CD14-positive monocyte (primary cell): ENCODE data around the gene LMTK3. TPM values are rescaled to one million over a fixed set of nuclear protein-coding genes. Genes with fewer than 3 reads are reported as not detected.

Experiments
- DNase-seq, 3 donors: peaks; one replicate each; pipeline ENCODE4 v3.0.0-alpha.2; 2011 to 2022
- H2AFZ ChIP-seq: 2 replicates; pipeline ENCODE4 v1.6.0; 2012; ENCODE audit warnings: mild to moderate bottlenecking, low read depth, low read length, inconsistent platforms; ENCODE audit not compliant: insufficient read depth, poor library complexity, severe bottlenecking
- H3K27ac ChIP-seq, 2 donors: 1 replicate in 1 of 2; 2 replicates in 1 of 2; pipeline ENCODE4 v1.5.1; 2012 to 2013; ENCODE audit warnings: low read length in 2 of 2, control low read depth in 1 of 2, inconsistent platforms in 1 of 2, low read depth in 1 of 2, mild to moderate bottlenecking in 1 of 2
- H3K27me3 ChIP-seq, 2 donors: one replicate each; pipeline versions ENCODE4 v1.6.0 to v1.6.1; 2011 to 2013; ENCODE audit warnings: low read length in 2 of 2; ENCODE audit not compliant: control insufficient read depth in 2 of 2, insufficient read depth in 2 of 2
- H3K36me3 ChIP-seq, 2 donors: replicated peaks in 1 of 2; 1 replicate in 1 of 2; 2 replicates in 1 of 2; pipeline versions ENCODE4 v1.5.1 to v1.6.1; 2012 to 2013; ENCODE audit warnings: low read length in 2 of 2, control low read depth in 1 of 2, inconsistent platforms in 1 of 2, mild to moderate bottlenecking in 1 of 2; ENCODE audit not compliant: insufficient read depth in 2 of 2, control insufficient read depth in 1 of 2
- H3K4me1 ChIP-seq, 2 donors: 1 replicate in 1 of 2; 2 replicates in 1 of 2; pipeline versions ENCODE4 v1.5.1 to v1.6.1; 2012 to 2013; ENCODE audit warnings: low read length in 2 of 2, control low read depth in 1 of 2, inconsistent platforms in 1 of 2, mild to moderate bottlenecking in 1 of 2, moderate library complexity in 1 of 2; ENCODE audit not compliant: insufficient read depth in 2 of 2, control insufficient read depth in 1 of 2
- H3K4me2 ChIP-seq: replicated peaks from 2 replicates; pipeline ENCODE3; 2012; ENCODE audit warnings: low read length, moderate library complexity, mild to moderate bottlenecking; ENCODE audit not compliant: poor library complexity, severe bottlenecking; ENCODE audit errors: extremely low read depth
- H3K4me3 ChIP-seq, 3 experiments: fragments of 200-600 bp in 1 of 3; sonication (generic) in 1 of 3; replicated peaks in 1 of 3; 1 replicate in 2 of 3; 2 replicates in 1 of 3; pipeline ENCODE4 v1.5.1; 2011 to 2013; ENCODE audit warnings: low read length in 3 of 3, mild to moderate bottlenecking in 3 of 3, control low read depth in 2 of 3, low read depth in 2 of 3, inconsistent platforms in 1 of 3, moderate library complexity in 1 of 3
- H3K79me2 ChIP-seq: 2 replicates; pipeline ENCODE4 v1.6.0; 2012; ENCODE audit warnings: mild to moderate bottlenecking, control low read depth, inconsistent platforms, low read length, moderate library complexity; ENCODE audit not compliant: insufficient read depth
- H3K9ac ChIP-seq: 2 replicates; pipeline ENCODE4 v1.6.0; 2017; ENCODE audit warnings: low read length, mild to moderate bottlenecking; ENCODE audit not compliant: insufficient read depth, poor library complexity, severe bottlenecking
- H3K9me3 ChIP-seq, 2 donors: replicated peaks in 1 of 2; 1 replicate in 1 of 2; 2 replicates in 1 of 2; pipeline versions ENCODE4 v1.5.1 to v1.6.1; 2012 to 2013; ENCODE audit warnings: low read length in 2 of 2, control low read depth in 1 of 2; ENCODE audit not compliant: control insufficient read depth in 1 of 2, insufficient read depth in 1 of 2
- H4K20me1 ChIP-seq: 2 replicates; pipeline ENCODE4 v1.6.0; 2012; ENCODE audit warnings: mild to moderate bottlenecking, low read length, control low read depth, moderate library complexity; ENCODE audit not compliant: insufficient read depth
- H3K27ac Mint-ChIP-seq, 7 donors: one replicate each; pipeline ENCODE4 v1.8.0; 2020; ENCODE audit warnings: mild to moderate bottlenecking in 7 of 7, mixed read lengths in 7 of 7, moderate library complexity in 6 of 7, inconsistent platforms in 2 of 7
- H3K27me3 Mint-ChIP-seq, 3 donors: one replicate each; pipeline ENCODE4 v1.8.0; 2021 to 2022; ENCODE audit warnings: low read depth in 3 of 3, mild to moderate bottlenecking in 3 of 3, mixed read lengths in 3 of 3, moderate library complexity in 3 of 3, inconsistent platforms in 1 of 3
- H3K36me3 Mint-ChIP-seq, 2 donors: one replicate each; pipeline ENCODE4 v1.8.0; 2020; ENCODE audit warnings: mixed read lengths in 2 of 2, inconsistent platforms in 1 of 2, mild to moderate bottlenecking in 1 of 2
- H3K4me1 Mint-ChIP-seq: one replicate; pipeline ENCODE4 v1.8.0; 2020; ENCODE audit warnings: mild to moderate bottlenecking, mixed read lengths
- H3K4me3 Mint-ChIP-seq, 2 donors: one replicate each; pipeline ENCODE4 v1.8.0; 2020; ENCODE audit warnings: mild to moderate bottlenecking in 2 of 2, mixed read lengths in 2 of 2, moderate library complexity in 1 of 2
- H3K9me3 Mint-ChIP-seq, 7 donors: one replicate each; pipeline ENCODE4 v1.8.0; 2020 to 2022; ENCODE audit warnings: mixed read lengths in 7 of 7, mild to moderate bottlenecking in 6 of 7, moderate library complexity in 6 of 7, inconsistent platforms in 2 of 7
- CTCF ChIP-seq: fragments of 200-600 bp; IDR thresholded peaks from one replicate; pipeline ENCODE4 v1.8.0; 2022; ENCODE audit warnings: antibody characterized with exemption, mild to moderate bottlenecking
- WGBS: methylation state at CpG from one replicate; pipeline ENCODE4 v1.1.5; 2013; ENCODE audit warnings: missing lambda C conversion rate; ENCODE audit not compliant: insufficient coverage; 5-methylcytosine and 5-hydroxymethylcytosine counted together
- intact Hi-C, 2 donors: fragments of 100-400 bp; cut with micrococcal nuclease; formaldehyde crosslinking; loops; one replicate each; pipeline versions ENCODE4 v1.15.0 to v1.15.1; 2023
- polyA plus RNA-seq, 3 donors: library from polyadenylated mRNA; depleted of rRNA in 1 of 3; unstranded in 2 of 3; stranded (reverse) in 1 of 3; fragments of 300-500 nt in 2 of 3; fragments of >200 nt in 1 of 3; fragmentation: Illumina TruSeq in 2 of 3; gene quantifications; 1 replicate in 2 of 3; 2 replicates in 1 of 3; pipeline ENCODE4 v1.2.3, GENCODE V29; 2012 to 2021

Gene LMTK3
- polyA plus RNA-seq, 3 donors = 0.08 TPM; not detected in 2

- no peak overlapping the region for H3K27ac ChIP-seq
- H3K4me2 ChIP-seq = no peak overlapping the region
- no peaks in the 10 kb centered on the region for H3K79me2 ChIP-seq
- no peak for TF ChIP-seq CTCF
- H3K36me3 ChIP-seq = no peaks in the 10 kb centered on the region
- H3K27me3 ChIP-seq = peaks cover 0 to 11% of the 10 kb centered on the region in 2 donors
- H3K4me1 Mint-ChIP-seq = peaks cover 8% of the 10 kb centered on the region
- no peaks in the 10 kb centered on the region for H4K20me1 ChIP-seq
- peak overlapping the region in 1 of 7 donors; percentile 11 for H3K27ac Mint-ChIP-seq
- intact Hi-C loops = no loop called here
- H3K4me3 ChIP-seq = no peak overlapping the region
- H3K4me1 ChIP-seq = peaks cover 4 to 7% of the 10 kb centered on the region in 2 donors
- H3K27me3 Mint-ChIP-seq = peaks cover 4 to 19% (median 8%) of the 10 kb centered on the region in 3 donors
- H3K9me3 ChIP-seq = no peaks in the 10 kb centered on the region
- no peaks in the 10 kb centered on the region for H3K36me3 Mint-ChIP-seq
- H3K9me3 Mint-ChIP-seq = no peaks in the 10 kb centered on the region
- no peak overlapping the region for H3K4me3 Mint-ChIP-seq
- DNase-seq = no peak
- WGBS = 75% methylated on average over 9 of the region's 11 CpGs
- no peak overlapping the region for H2AFZ ChIP-seq
- H3K9ac ChIP-seq = no peak overlapping the region
Measured at GRCh38 chr19:48556163-48556562, 44.5 kb upstream of the LMTK3 start.

- Histone ChIP-seq H3K4me1 (peaks cover 4 to 7% of the 10 kb centered on the region in 2 donors), H3K9ac (no peak overlapping the region), H3K9me3 (no peaks in the 10 kb centered on the region), H3K4me2 (no peak overlapping the region), H3K27me3 (peaks cover 0 to 11% of the 10 kb centered on the region in 2 donors), H3K4me3 (no peak overlapping the region), H3K27ac (no peak overlapping the region), H4K20me1 (no peaks in the 10 kb centered on the region), H3K36me3 (no peaks in the 10 kb centered on the region), H2AFZ (no peak overlapping the region), H3K79me2 (no peaks in the 10 kb centered on the region)
- no peak for DNase-seq
- Mint-ChIP-seq H3K27ac (no peak overlapping the region), H3K36me3 (no peaks in the 10 kb centered on the region), H3K27me3 (peaks cover 6 to 19% (median 8%) of the 10 kb centered on the region in 3 donors), H3K4me1 (peaks cover 8% of the 10 kb centered on the region), H3K4me3 (no peak overlapping the region), H3K9me3 (no peaks in the 10 kb centered on the region)
- WGBS = 46% methylated on average over 8 of the region's 16 CpGs
- intact Hi-C loops = no loop called here
- TF ChIP-seq CTCF = no peak
Measured at GRCh38 chr19:48554385-48555091, 42.9 kb upstream of the LMTK3 start.
